ENCODE results near the gene SV2C.

Gene SV2C

GRCh38 chr5:76163111-76163628 lies 80.0 kb downstream of the SV2C start:
- no peak for DNase-seq (ENCODE audit: low read depth in 3 of 3)

- no peak for DNase-seq (ENCODE audit: low read depth in 3 of 3)
These were observed 81.8 kb downstream of the SV2C start for GRCh38 chr5:76165029-76165428.

GRCh38 chr5:76165711-76166374 lies 82.7 kb downstream of the SV2C start:
- DNase-seq (ENCODE audit: low read depth in 3 of 3): no peak

- no peak for DNase-seq (ENCODE audit: low read depth in 3 of 3)
These were observed 83.8 kb downstream of the SV2C start for GRCh38 chr5:76166886-76167576.

- DNase-seq (ENCODE audit: low read depth in 3 of 3): no peak
These were observed 86.1 kb downstream of the SV2C start for GRCh38 chr5:76169146-76169905.

GRCh38 chr5:76174101-76174500 lies 90.9 kb downstream of the SV2C start:
- DNase-seq (ENCODE audit: low read depth in 3 of 3): no peak

GRCh38 chr5:76175051-76175666 lies 92.0 kb downstream of the SV2C start:
- DNase-seq (ENCODE audit: low read depth in 3 of 3): peak in 2 of 3 experiments; percentile 1 to 15

- DNase-seq (ENCODE audit: low read depth in 3 of 3): no peak
These were observed 92.7 kb downstream of the SV2C start for GRCh38 chr5:76175821-76176403.

GRCh38 chr5:76177978-76178377 lies 94.8 kb downstream of the SV2C start:
- DNase-seq (ENCODE audit: low read depth in 3 of 3): no peak

- no peak for DNase-seq (ENCODE audit: low read depth in 3 of 3)
These were observed 95.7 kb downstream of the SV2C start for GRCh38 chr5:76178913-76179312.

GRCh38 chr5:76180814-76181805 lies 97.9 kb downstream of the SV2C start:
- DNase-seq (ENCODE audit: low read depth in 3 of 3): no peak

- DNase-seq (ENCODE audit: low read depth in 3 of 3): no peak
These were observed 104.2 kb downstream of the SV2C start for GRCh38 chr5:76187386-76187785.

GRCh38 chr5:76190356-76190755 lies 107.2 kb downstream of the SV2C start:
- DNase-seq (ENCODE audit: low read depth in 3 of 3): no peak

- DNase-seq (ENCODE audit: low read depth in 3 of 3): no peak
These were observed 109.7 kb downstream of the SV2C start for GRCh38 chr5:76192837-76193236.

- DNase-seq (ENCODE audit: low read depth in 3 of 3): no peak
These were observed 110.5 kb downstream of the SV2C start for GRCh38 chr5:76193635-76194034.

GRCh38 chr5:76194340-76194739 lies 111.2 kb downstream of the SV2C start:
- no peak for DNase-seq (ENCODE audit: low read depth in 3 of 3)

- DNase-seq (ENCODE audit: low read depth in 3 of 3): no peak
These were observed 113.3 kb downstream of the SV2C start for GRCh38 chr5:76196457-76196856.

GRCh38 chr5:76196886-76197489 lies 113.8 kb downstream of the SV2C start:
- DNase-seq (ENCODE audit: low read depth in 3 of 3): no peak

GRCh38 chr5:76197726-76198125 lies 114.5 kb downstream of the SV2C start:
- no peak for DNase-seq (ENCODE audit: low read depth in 3 of 3)

Data from stimulated activated CD4-positive, alpha-beta T cell treated with anti-CD3 and anti-CD28 coated beads, TNF-alpha, amount 100 ng/mL, for 4 hours (primary cell).